Ishikawa (cell line): ENCODE data around the gene ZBTB20.

Experiments used
- CEBPB ChIP-seq: IDR thresholded peaks from 2 replicates; pipeline ENCODE4 v1.6.1; 2012
- CREB1 ChIP-seq: IDR thresholded peaks from 2 replicates; pipeline ENCODE4 v1.6.1; 2012; ENCODE audit warnings: low read depth
- EGR1 ChIP-seq: IDR thresholded peaks from 2 replicates; pipeline ENCODE4 v1.6.1; 2012
- EP300 ChIP-seq: IDR thresholded peaks from 2 replicates; pipeline ENCODE4 v1.6.1; 2012; ENCODE audit warnings: borderline replicate concordance
- FOXM1 ChIP-seq: IDR thresholded peaks from 2 replicates; pipeline ENCODE4 v1.6.1; 2012; ENCODE audit warnings: low read depth, borderline replicate concordance
- NFIC ChIP-seq: IDR thresholded peaks from 2 replicates; pipeline ENCODE4 v1.6.1; 2012
- RAD21 ChIP-seq: IDR thresholded peaks from 2 replicates; pipeline ENCODE4 v1.6.1; 2012; ENCODE audit warnings: low read depth
- REST ChIP-seq: IDR thresholded peaks from 2 replicates; pipeline ENCODE4 v1.6.1; 2012; ENCODE audit warnings: low read depth, mild to moderate bottlenecking
- TAF1 ChIP-seq: IDR thresholded peaks from 2 replicates; pipeline ENCODE4 v1.6.1; 2012; ENCODE audit warnings: low read depth, mild to moderate bottlenecking
- TCF12 ChIP-seq: IDR thresholded peaks from 2 replicates; pipeline ENCODE4 v1.6.1; 2012; ENCODE audit warnings: low read depth
- TEAD4 ChIP-seq: IDR thresholded peaks from 2 replicates; pipeline ENCODE4 v1.6.1; 2012
- YY1 ChIP-seq: IDR thresholded peaks from 2 replicates; pipeline ENCODE4 v1.6.1; 2012; ENCODE audit warnings: low read depth
- ZBTB7A ChIP-seq: IDR thresholded peaks from 2 replicates; pipeline ENCODE4 v1.6.1; 2012; ENCODE audit warnings: low read depth
- TF ChIP-seq, protein P1 (sequence below): IDR thresholded peaks from 2 replicates; pipeline ENCODE4 v1.6.1; 2012
- TF ChIP-seq, protein P2 (sequence below): IDR thresholded peaks from 2 replicates; pipeline ENCODE4 v1.6.1; 2012

ZBTB20 gene

GRCh38 chr3:114741066-114741465 lies 406.0 kb downstream of the ZBTB20 start:
- TF ChIP-seq CEBPB (no peak), FOXM1 (no peak)

DNA sequence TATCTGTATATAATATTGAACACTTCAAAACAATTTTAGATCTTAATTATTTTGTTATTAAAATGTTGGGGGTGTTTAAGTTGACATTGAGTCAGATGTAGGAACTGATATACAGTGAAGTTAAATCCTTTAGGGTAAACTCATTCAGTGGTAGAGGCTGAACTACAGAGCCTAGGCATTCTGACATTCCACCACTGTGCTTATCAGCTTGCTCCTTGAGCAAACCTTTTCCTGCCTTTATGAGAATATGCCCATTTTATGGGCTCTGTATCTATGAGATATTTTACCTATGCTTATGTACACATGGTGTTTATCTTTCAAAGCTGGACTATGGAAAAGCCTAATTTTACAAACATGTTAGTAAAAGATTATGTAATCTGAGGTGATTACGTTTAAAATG lies 407.5 kb downstream of the ZBTB20 start:
- TF ChIP-seq EP300 (no peak), CREB1 (no peak), ZBTB7A (no peak), CEBPB (no peak), FOXM1 (no peak), TEAD4 (no peak), EGR1 (no peak), RAD21 (no peak), TCF12 (no peak), REST (no peak), YY1 (no peak)
- TF ChIP-seq, protein P1, sequence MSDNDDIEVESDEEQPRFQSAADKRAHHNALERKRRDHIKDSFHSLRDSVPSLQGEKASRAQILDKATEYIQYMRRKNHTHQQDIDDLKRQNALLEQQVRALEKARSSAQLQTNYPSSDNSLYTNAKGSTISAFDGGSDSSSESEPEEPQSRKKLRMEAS: no peak
- TF ChIP-seq, protein P2, sequence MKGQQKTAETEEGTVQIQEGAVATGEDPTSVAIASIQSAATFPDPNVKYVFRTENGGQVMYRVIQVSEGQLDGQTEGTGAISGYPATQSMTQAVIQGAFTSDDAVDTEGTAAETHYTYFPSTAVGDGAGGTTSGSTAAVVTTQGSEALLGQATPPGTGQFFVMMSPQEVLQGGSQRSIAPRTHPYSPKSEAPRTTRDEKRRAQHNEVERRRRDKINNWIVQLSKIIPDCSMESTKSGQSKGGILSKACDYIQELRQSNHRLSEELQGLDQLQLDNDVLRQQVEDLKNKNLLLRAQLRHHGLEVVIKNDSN: no peak

DNA sequence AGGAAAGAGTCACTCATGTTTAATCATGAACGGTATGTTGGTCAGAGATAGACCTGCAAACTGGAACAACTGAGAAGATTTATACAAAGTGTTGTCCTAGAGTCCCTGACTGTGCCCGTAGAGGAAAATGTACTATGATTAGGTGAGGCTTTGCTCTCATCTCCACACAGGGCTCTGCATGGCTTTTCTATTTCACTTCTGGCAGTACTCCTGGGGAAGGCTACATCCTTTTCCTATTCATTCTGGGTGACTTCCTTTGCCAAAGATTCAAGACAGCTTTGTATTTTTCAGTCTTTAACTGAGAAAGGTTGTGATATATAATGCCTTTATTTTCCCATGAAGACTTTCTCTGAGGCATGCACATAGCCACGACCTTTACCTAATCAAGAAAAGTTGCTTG lies 414.7 kb downstream of the ZBTB20 start:
- TF ChIP-seq RAD21 (no peak), TCF12 (no peak), CREB1 (no peak), FOXM1 (no peak), EGR1 (no peak), EP300 (no peak), REST (no peak), YY1 (no peak)
- TF ChIP-seq, protein P1: no peak
- TF ChIP-seq, protein P2: no peak

- no peak for TF ChIP-seq EGR1
- TF ChIP-seq NFIC: no peak
- TF ChIP-seq TAF1: no peak
Observed at GRCh38 chr3:114730397-114730796, 416.7 kb downstream of the ZBTB20 start.

DNA sequence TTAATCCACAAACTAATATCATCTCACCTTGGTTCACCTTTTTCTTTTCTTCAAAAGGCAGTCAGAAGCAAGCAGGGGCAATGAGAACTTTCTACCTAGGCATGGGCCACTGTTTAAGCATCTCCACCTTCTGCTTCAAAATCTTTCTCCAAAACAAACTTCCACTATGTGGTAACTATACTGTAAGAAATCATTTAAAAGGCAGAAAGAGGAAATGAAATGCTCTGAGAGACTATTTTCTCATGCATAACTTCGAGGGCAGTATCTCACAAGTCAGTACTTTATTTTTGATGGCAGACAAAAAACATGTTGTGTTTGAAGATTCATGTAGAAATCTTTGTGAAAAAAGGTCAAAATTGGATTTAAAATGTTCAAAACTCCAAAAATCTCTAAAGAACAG lies 419.7 kb downstream of the ZBTB20 start:
- TF ChIP-seq CEBPB (no peak), TEAD4 (no peak), REST (no peak), TAF1 (no peak)

GRCh38 chr3:114725966-114726365 lies 421.1 kb downstream of the ZBTB20 start:
- TF ChIP-seq TEAD4 (no peak), TCF12 (no peak), FOXM1 (no peak), EP300 (no peak), YY1 (no peak), TAF1 (no peak), RAD21 (no peak), CEBPB (no peak), NFIC (no peak), ZBTB7A (no peak), CREB1 (no peak), REST (no peak), EGR1 (no peak)
- TF ChIP-seq, protein P1: no peak
- TF ChIP-seq, protein P2: no peak
